22Rv1 (cell line): Measurements from ENCODE around the gene SERPINB13.

Experiments used
- ZFX ChIP-seq: fragments of 450-650 bp; IDR thresholded peaks from 2 replicates; pipeline ENCODE4 v1.6.1; 2017; ENCODE audit warnings: antibody characterized with exemption, borderline replicate concordance
- TF ChIP-seq, protein P1 (sequence below): fragments of 450-650 bp; IDR thresholded peaks from 2 replicates; pipeline ENCODE4 v1.5.1; 2017; ENCODE audit warnings: mild to moderate bottlenecking

- TF ChIP-seq, protein P1, sequence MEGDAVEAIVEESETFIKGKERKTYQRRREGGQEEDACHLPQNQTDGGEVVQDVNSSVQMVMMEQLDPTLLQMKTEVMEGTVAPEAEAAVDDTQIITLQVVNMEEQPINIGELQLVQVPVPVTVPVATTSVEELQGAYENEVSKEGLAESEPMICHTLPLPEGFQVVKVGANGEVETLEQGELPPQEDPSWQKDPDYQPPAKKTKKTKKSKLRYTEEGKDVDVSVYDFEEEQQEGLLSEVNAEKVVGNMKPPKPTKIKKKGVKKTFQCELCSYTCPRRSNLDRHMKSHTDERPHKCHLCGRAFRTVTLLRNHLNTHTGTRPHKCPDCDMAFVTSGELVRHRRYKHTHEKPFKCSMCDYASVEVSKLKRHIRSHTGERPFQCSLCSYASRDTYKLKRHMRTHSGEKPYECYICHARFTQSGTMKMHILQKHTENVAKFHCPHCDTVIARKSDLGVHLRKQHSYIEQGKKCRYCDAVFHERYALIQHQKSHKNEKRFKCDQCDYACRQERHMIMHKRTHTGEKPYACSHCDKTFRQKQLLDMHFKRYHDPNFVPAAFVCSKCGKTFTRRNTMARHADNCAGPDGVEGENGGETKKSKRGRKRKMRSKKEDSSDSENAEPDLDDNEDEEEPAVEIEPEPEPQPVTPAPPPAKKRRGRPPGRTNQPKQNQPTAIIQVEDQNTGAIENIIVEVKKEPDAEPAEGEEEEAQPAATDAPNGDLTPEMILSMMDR, result no peak
- TF ChIP-seq ZFX, result no peak
Observed at GRCh38 chr18:63627819-63628218, 40.7 kb downstream of the SERPINB13 start.
